ENCODE data around the gene SENP2. TPM values are rescaled to one million over a fixed set of nuclear protein-coding genes. Genes with fewer than 3 reads are reported as not detected.

Gene SENP2
- total RNA-seq, 1 experiment from 2014 or later = 56.9 TPM

GRCh38 chr3:185585518-185585858, 607 bp upstream of the SENP2 start (continued):
- TF ChIP-seq STAT6 (CRISPR knock-in tag; conservative IDR thresholded peaks at IDR 0.05; ENCODE audit: low read depth) (no peak), FOXP1 (CRISPR knock-in tag; IDR thresholded peaks at IDR 0.05; ENCODE audit: borderline replicate concordance) (no peak), ESRRA (CRISPR knock-in tag; IDR thresholded peaks at IDR 0.05; ENCODE audit: borderline replicate concordance) (no peak), ATF1 (CRISPR knock-in tag; IDR thresholded peaks at IDR 0.05) (no peak), NFATC4 (CRISPR knock-in tag; IDR thresholded peaks at IDR 0.05) (no peak), ERG (CRISPR knock-in tag; IDR thresholded peaks at IDR 0.05) (no peak), PRDM15 (CRISPR knock-in tag; IDR thresholded peaks at IDR 0.05) (no peak), HMGA2 (CRISPR knock-in tag; IDR thresholded peaks at IDR 0.05) (no peak), ZMAT4 (CRISPR knock-in tag; IDR thresholded peaks at IDR 0.05) (no peak), ZNF416 (CRISPR knock-in tag; IDR thresholded peaks at IDR 0.05) (no peak), GTF2I (CRISPR knock-in tag; conservative IDR thresholded peaks at IDR 0.05) (no peak)

- CTCF ChIA-PET = interaction anchor here (0.8 to 2.7 kb wide), 10 partner anchors 11 to 691 kb away, joined by 3 to 21 read pairs (median 5); partner anchors contain the start of gene TMEM41A
- DNase-seq (ENCODE audit: low spot score) = no peak
- no peak for ATAC-seq
- POLR2A ChIA-PET = interaction anchor here (0.8 to 1.5 kb wide), 7 partner anchors 9 to 984 kb away, joined by 3 to 7 read pairs (median 4); partner anchors contain the start of gene DNAJB11
- Mint-ChIP-seq H3K27ac (peak overlapping the region; percentile 99), H3K36me3 (peaks cover 4% of the 10 kb centered on the region; the same call in 1 of the 2 replicates), H3K9me3 (no peaks in the 10 kb centered on the region), H3K27me3 (ENCODE audit: low read depth) (no peaks in the 10 kb centered on the region; the same call in 1 of the 2 replicates), H3K4me3 (peak overlapping the region; percentile 89), H3K4me1 (peaks cover 36% of the 10 kb centered on the region)
- TF ChIP-seq AFF4 (CRISPR knock-in tag; IDR thresholded peaks at IDR 0.05; ENCODE audit: borderline replicate concordance) (no peak), FOXK1 (CRISPR knock-in tag; IDR thresholded peaks at IDR 0.05) (no peak), ERG (CRISPR knock-in tag; IDR thresholded peaks at IDR 0.05) (no peak), ZNF219 (CRISPR knock-in tag; IDR thresholded peaks at IDR 0.05; ENCODE audit: borderline replicate concordance) (no peak), AR (CRISPR knock-in tag; IDR thresholded peaks at IDR 0.05) (no peak), IRF1 (CRISPR knock-in tag; IDR thresholded peaks at IDR 0.05) (no peak), ZBTB43 (CRISPR knock-in tag; IDR thresholded peaks at IDR 0.05) (no peak), ESRRA (CRISPR knock-in tag; IDR thresholded peaks at IDR 0.05; ENCODE audit: borderline replicate concordance) (no peak)
Observed at GRCh38 chr3:185586686-185587039, 568 bp downstream of the SENP2 start.
